Panc1 (cell line): ENCODE results near the gene GPR153. TPM values are rescaled to one million over a fixed set of nuclear protein-coding genes. Genes with fewer than 3 reads are reported as not detected.
A peak's percentile ranks its signal among the peaks of the same experiment; 100 is the strongest.

Experiments
- ATAC-seq: fragments of 200-7000 bp; cut with Tn5 transposase; 2 replicates; pipeline ENCODE4 v1.9.1; 2020; ENCODE audit warnings: mild to moderate bottlenecking, moderate library complexity
- BruUV-seq: library from RNA; stranded (reverse); fragments of 400-500 nt; replicated peaks from 2 replicates; lab custom pipeline; 2021; lab: Mats Ljungman, UMichigan
- CTCF ChIA-PET: fragments of 300-600 bp; sonication (Branson Sonifier 250); formaldehyde crosslinking; loops from one replicate; lab custom pipeline; 2022; ENCODE audit warnings: antibody characterized with exemption; lab: Charles Lee
- POLR2A ChIA-PET: fragments of 300-600 bp; sonication (Branson Sonifier 250); formaldehyde crosslinking; loops from one replicate; lab custom pipeline; 2022; ENCODE audit warnings: antibody characterized with exemption; lab: Charles Lee
- DNase-seq: peaks from one replicate; pipeline ENCODE4 v3.0.0-alpha.2; 2010; ENCODE audit warnings: low read depth, low spot score
- H3K27ac ChIP-seq: 2 replicates; pipeline ENCODE4 v1.5.1; 2011; ENCODE audit warnings: mild to moderate bottlenecking, low read length, inconsistent platforms
- H3K27me3 ChIP-seq: fragments of 200-500 bp; sonication (Bioruptor generic); 2 replicates; pipeline ENCODE4 v1.6.0; 2014; ENCODE audit warnings: low read length, inconsistent platforms; ENCODE audit not compliant: control insufficient read depth, insufficient read depth
- H3K36me3 ChIP-seq: fragments of 200-500 bp; sonication (Bioruptor generic); 2 replicates; pipeline ENCODE4 v1.5.1; 2014; ENCODE audit warnings: inconsistent platforms, mild to moderate bottlenecking, low read length, moderate library complexity; ENCODE audit not compliant: control insufficient read depth, insufficient read depth
- H3K4me1 ChIP-seq: 2 replicates; pipeline ENCODE4 v1.5.1; 2011; ENCODE audit warnings: inconsistent platforms, mild to moderate bottlenecking, low read length, moderate library complexity; ENCODE audit not compliant: control insufficient read depth, insufficient read depth
- H3K4me3 ChIP-seq, 2 experiments: 2 replicates each; pipeline ENCODE4 v1.5.1; 2011 to 2012; ENCODE audit warnings: low read depth in 2 of 2, low read length in 2 of 2, mild to moderate bottlenecking in 2 of 2, inconsistent platforms in 1 of 2, moderate library complexity in 1 of 2
- H3K9me3 ChIP-seq: fragments of 200-500 bp; sonication (Bioruptor generic); 2 replicates; pipeline ENCODE4 v1.5.1; 2014; ENCODE audit warnings: low read depth, mild to moderate bottlenecking, inconsistent platforms, low read length, moderate library complexity; ENCODE audit not compliant: control insufficient read depth, insufficient read depth
- POLR2AphosphoS5 ChIP-seq: IDR thresholded peaks from 2 replicates; pipeline ENCODE4 v1.6.1; 2012; ENCODE audit warnings: mild to moderate bottlenecking, low read depth, low read length, moderate library complexity
- SIN3A ChIP-seq: IDR thresholded peaks from 2 replicates; pipeline ENCODE4 v1.6.1; 2012; ENCODE audit warnings: low read depth, mild to moderate bottlenecking, low read length, moderate library complexity, borderline replicate concordance; ENCODE audit not compliant: insufficient read depth
- TCF7L2 ChIP-seq: IDR thresholded peaks from 2 replicates; pipeline ENCODE4 v1.6.1; 2011; ENCODE audit warnings: mild to moderate bottlenecking, low read depth, low read length, inconsistent platforms
- in situ Hi-C: cut with HindIII; loops from 2 replicates; pipeline ENCODE4 v1.10.0; 2016; ENCODE audit warnings: low sequenced_read_pairs, low pct_unique_long_range_greater_than_20kb
- intact Hi-C: fragments of 100-400 bp; cut with micrococcal nuclease; formaldehyde crosslinking; loops from one replicate; pipeline ENCODE4 v1.10.0; 2022; ENCODE audit not compliant: unreplicated experiment
- total RNA-seq: library from RNA; stranded (reverse); gene quantifications from one replicate; pipeline ENCODE4 v1.2.1, GENCODE V29; 2021; ENCODE audit not compliant: unreplicated experiment
- TF ChIP-seq, protein P1 (sequence below), 2 experiments: IDR thresholded peaks; 2 replicates each; pipeline ENCODE4 v1.6.1; 2011 to 2012; ENCODE audit warnings: low read depth in 2 of 2, control low read depth in 1 of 2, low read length in 1 of 2, mild to moderate bottlenecking in 1 of 2, moderate library complexity in 1 of 2; ENCODE audit not compliant: insufficient read depth in 1 of 2
- TF ChIP-seq, protein P2 (sequence below): fragments of 450-650 bp; IDR thresholded peaks from 2 replicates; pipeline ENCODE4 v1.5.1; 2017; ENCODE audit warnings: mild to moderate bottlenecking

The GPR153 gene
- total RNA-seq, 1 experiment from 2014 or later = 5.5 TPM

DNA sequence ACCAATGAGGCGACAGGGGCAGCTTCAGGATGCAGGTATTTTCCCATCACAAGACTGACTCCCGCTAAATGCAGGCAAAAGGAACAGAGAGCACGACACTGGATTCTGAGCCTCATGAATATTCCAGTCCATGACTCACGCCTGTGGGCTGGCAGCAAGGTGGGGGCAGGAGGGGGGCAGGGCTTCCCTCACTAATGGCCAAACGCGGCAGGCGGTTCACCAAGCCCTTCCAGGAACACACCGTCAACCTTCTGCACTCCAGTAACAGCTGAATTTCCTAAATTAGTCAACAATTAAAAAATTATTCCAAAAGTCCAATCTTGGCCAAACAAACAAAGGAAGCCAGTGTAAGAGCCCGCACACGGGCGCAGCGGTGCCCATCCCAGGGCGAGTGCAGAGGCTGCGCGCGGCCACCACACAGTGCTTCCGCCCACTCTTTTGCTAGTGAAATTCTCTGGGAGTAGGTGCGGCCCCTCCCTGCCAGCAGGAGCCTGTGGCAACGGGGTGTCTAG lies 12.5 kb upstream of the GPR153 start:
- no peak for ATAC-seq
- ChIA-PET POLR2A (no interaction called here), CTCF (no interaction called here)
- H3K27me3 ChIP-seq = no peaks in the 10 kb centered on the region
- DNase-seq = no peak
- in situ Hi-C loops = no loop called here
- BruUV-seq = no TSS peak
- TF ChIP-seq POLR2AphosphoS5 = no peak
- TF ChIP-seq, protein P1, sequence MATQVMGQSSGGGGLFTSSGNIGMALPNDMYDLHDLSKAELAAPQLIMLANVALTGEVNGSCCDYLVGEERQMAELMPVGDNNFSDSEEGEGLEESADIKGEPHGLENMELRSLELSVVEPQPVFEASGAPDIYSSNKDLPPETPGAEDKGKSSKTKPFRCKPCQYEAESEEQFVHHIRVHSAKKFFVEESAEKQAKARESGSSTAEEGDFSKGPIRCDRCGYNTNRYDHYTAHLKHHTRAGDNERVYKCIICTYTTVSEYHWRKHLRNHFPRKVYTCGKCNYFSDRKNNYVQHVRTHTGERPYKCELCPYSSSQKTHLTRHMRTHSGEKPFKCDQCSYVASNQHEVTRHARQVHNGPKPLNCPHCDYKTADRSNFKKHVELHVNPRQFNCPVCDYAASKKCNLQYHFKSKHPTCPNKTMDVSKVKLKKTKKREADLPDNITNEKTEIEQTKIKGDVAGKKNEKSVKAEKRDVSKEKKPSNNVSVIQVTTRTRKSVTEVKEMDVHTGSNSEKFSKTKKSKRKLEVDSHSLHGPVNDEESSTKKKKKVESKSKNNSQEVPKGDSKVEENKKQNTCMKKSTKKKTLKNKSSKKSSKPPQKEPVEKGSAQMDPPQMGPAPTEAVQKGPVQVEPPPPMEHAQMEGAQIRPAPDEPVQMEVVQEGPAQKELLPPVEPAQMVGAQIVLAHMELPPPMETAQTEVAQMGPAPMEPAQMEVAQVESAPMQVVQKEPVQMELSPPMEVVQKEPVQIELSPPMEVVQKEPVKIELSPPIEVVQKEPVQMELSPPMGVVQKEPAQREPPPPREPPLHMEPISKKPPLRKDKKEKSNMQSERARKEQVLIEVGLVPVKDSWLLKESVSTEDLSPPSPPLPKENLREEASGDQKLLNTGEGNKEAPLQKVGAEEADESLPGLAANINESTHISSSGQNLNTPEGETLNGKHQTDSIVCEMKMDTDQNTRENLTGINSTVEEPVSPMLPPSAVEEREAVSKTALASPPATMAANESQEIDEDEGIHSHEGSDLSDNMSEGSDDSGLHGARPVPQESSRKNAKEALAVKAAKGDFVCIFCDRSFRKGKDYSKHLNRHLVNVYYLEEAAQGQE (IDR thresholded peaks at IDR 0.05; ENCODE audit: insufficient read depth in 1 of 2, low read depth in 2 of 2, low read length in 1 of 2) = no peak
- TF ChIP-seq TCF7L2 = no peak
- TF ChIP-seq, protein P2, sequence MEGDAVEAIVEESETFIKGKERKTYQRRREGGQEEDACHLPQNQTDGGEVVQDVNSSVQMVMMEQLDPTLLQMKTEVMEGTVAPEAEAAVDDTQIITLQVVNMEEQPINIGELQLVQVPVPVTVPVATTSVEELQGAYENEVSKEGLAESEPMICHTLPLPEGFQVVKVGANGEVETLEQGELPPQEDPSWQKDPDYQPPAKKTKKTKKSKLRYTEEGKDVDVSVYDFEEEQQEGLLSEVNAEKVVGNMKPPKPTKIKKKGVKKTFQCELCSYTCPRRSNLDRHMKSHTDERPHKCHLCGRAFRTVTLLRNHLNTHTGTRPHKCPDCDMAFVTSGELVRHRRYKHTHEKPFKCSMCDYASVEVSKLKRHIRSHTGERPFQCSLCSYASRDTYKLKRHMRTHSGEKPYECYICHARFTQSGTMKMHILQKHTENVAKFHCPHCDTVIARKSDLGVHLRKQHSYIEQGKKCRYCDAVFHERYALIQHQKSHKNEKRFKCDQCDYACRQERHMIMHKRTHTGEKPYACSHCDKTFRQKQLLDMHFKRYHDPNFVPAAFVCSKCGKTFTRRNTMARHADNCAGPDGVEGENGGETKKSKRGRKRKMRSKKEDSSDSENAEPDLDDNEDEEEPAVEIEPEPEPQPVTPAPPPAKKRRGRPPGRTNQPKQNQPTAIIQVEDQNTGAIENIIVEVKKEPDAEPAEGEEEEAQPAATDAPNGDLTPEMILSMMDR = no peak
- no peak for TF ChIP-seq SIN3A
- intact Hi-C loops = no loop called here
- H3K4me1 ChIP-seq = no peaks in the 10 kb centered on the region
- no peak overlapping the region for H3K4me3 ChIP-seq
- H3K36me3 ChIP-seq = no peaks in the 10 kb centered on the region
- no peaks in the 10 kb centered on the region for H3K9me3 ChIP-seq
- no peak overlapping the region for H3K27ac ChIP-seq

DNA sequence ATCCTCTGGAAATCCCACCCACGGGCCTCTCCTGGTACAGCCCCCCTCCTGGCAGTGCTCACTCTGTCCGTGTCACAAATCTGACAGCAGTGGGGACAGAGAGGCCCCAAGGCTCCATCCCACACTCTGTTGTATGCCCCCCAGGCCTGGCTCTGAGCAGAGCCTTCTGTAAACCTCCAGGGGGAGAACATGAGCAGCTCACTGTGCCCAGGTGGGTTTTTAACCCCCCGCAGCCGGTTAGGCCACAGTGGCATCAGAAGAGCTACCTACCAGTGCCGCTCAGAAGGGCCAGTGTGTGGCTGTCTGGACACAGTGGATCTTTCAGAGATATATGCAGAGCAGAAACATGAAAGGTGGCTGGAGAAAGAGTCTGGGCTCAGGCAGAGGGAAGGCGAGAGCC lies 12.0 kb upstream of the GPR153 start:
- DNase-seq (no peak), ATAC-seq (peak; percentile 17; the same call in 1 of the 2 replicates)
- in situ Hi-C loops = no loop called here
- no TSS peak for BruUV-seq
- CTCF ChIA-PET = no interaction called here
- TF ChIP-seq TCF7L2 (no peak), SIN3A (no peak)
- TF ChIP-seq, protein P2 = no peak
- TF ChIP-seq, protein P1 (IDR thresholded peaks at IDR 0.05; ENCODE audit: insufficient read depth in 1 of 2, low read depth in 2 of 2, low read length in 1 of 2) = no peak
- H3K27ac ChIP-seq = no peak overlapping the region
- no peak overlapping the region for H3K4me3 ChIP-seq
- no peaks in the 10 kb centered on the region for H3K27me3 ChIP-seq
- POLR2A ChIA-PET = no interaction called here
- intact Hi-C loops = no loop called here
- H3K9me3 ChIP-seq = no peaks in the 10 kb centered on the region
- no peaks in the 10 kb centered on the region for H3K36me3 ChIP-seq
- no peaks in the 10 kb centered on the region for H3K4me1 ChIP-seq
